AG04450 (cell line): ENCODE data around the gene ANTKMT. TPM values are rescaled to one million over a fixed set of nuclear protein-coding genes. Genes with fewer than 3 reads are reported as not detected.

Source experiments
- CTCF ChIA-PET: fragments of 300-600, 350-600 bp; formaldehyde crosslinking; extraction: SDS; loops from one replicate; lab custom pipeline; 2022; ENCODE audit warnings: antibody characterized with exemption, inconsistent platforms; lab: Charles Lee
- POLR2A ChIA-PET: fragments of 350-600 bp; formaldehyde crosslinking; extraction: SDS; loops from one replicate; lab custom pipeline; 2021; ENCODE audit warnings: antibody characterized with exemption, inconsistent platforms; lab: Yijun Ruan, JAX
- DNase-seq: peaks from one replicate; pipeline ENCODE4 v3.0.0-alpha.2; 2011; ENCODE audit warnings: low read depth, low spot score
- H3K27ac ChIP-seq: one replicate; pipeline ENCODE4 v1.5.1; 2012; ENCODE audit warnings: low read depth, low read length, control low read depth
- H3K27me3 ChIP-seq: one replicate; pipeline ENCODE4 v1.6.0; 2012; ENCODE audit warnings: low read length; ENCODE audit not compliant: control insufficient read depth, insufficient read depth
- H3K4me3 ChIP-seq: 2 replicates; pipeline ENCODE4 v1.5.1; 2011; ENCODE audit warnings: mild to moderate bottlenecking, low read depth, low read length, control low read depth
- H3K9me3 ChIP-seq: 2 replicates; pipeline ENCODE4 v1.5.1; 2012; ENCODE audit warnings: low read length; ENCODE audit not compliant: control insufficient read depth, insufficient read depth
- CTCF ChIP-seq: IDR thresholded peaks from 2 replicates; pipeline ENCODE4 v1.5.1; 2011; ENCODE audit warnings: low read depth, low read length, control low read depth, inconsistent platforms
- polyA plus RNA-seq: library from polyadenylated mRNA; depleted of rRNA; stranded (reverse); fragments of >200 nt; gene quantifications from 2 replicates; pipeline ENCODE4 v1.2.3, GENCODE V29; 2011

The ANTKMT gene
- polyA plus RNA-seq, 1 experiment: 5.3 TPM

GRCh38 chr16:700684-701584 is 20.0 kb upstream of the ANTKMT start:
- Histone ChIP-seq H3K4me3 (no peak overlapping the region), H3K27me3 (peaks cover 53% of the 10 kb centered on the region), H3K9me3 (no peaks in the 10 kb centered on the region; the same call in 1 of the 2 replicates), H3K27ac (no peak overlapping the region)
- no peak for TF ChIP-seq CTCF
- ChIA-PET CTCF (interaction anchor here (1.2 kb wide), 1 partner anchor 11 kb away, joined by 3 read pairs; no protein-coding TSS in a partner anchor), POLR2A (interaction anchor here (0.6 kb wide), 1 partner anchor 490 kb away, joined by 3 read pairs; no protein-coding TSS in a partner anchor)
- no peak for DNase-seq

- H3K27ac ChIP-seq: no peak overlapping the region
- no peak for DNase-seq
- ChIA-PET POLR2A (no interaction called here), CTCF (interaction anchor here (1.2 kb wide), 1 partner anchor 10 kb away, joined by 3 read pairs; no protein-coding TSS in a partner anchor)
- H3K9me3 ChIP-seq: no peaks in the 10 kb centered on the region; the same call in 1 of the 2 replicates
- peaks cover 65% of the 10 kb centered on the region for H3K27me3 ChIP-seq
- TF ChIP-seq CTCF: no peak
- H3K4me3 ChIP-seq: no peak overlapping the region
Measured at GRCh38 chr16:702341-702740, 18.6 kb upstream of the ANTKMT start.

- Histone ChIP-seq H3K27ac (no peak overlapping the region), H3K4me3 (no peak overlapping the region), H3K9me3 (no peaks in the 10 kb centered on the region; the same call in 1 of the 2 replicates), H3K27me3 (peaks cover 74% of the 10 kb centered on the region)
- TF ChIP-seq CTCF: no peak
- POLR2A ChIA-PET: no interaction called here
- CTCF ChIA-PET: interaction anchor here (1.1 kb wide), 1 partner anchor 9 kb away, joined by 6 read pairs; no protein-coding TSS in a partner anchor
- no peak for DNase-seq
Measured at GRCh38 chr16:703406-703805, 17.5 kb upstream of the ANTKMT start.

- DNase-seq: no peak
- Histone ChIP-seq H3K27me3 (peaks cover 71% of the 10 kb centered on the region), H3K27ac (no peak overlapping the region), H3K4me3 (no peak overlapping the region), H3K9me3 (no peaks in the 10 kb centered on the region; the same call in 1 of the 2 replicates)
- ChIA-PET CTCF (interaction anchor here (1.1 kb wide), 1 partner anchor 8 kb away, joined by 6 read pairs; no protein-coding TSS in a partner anchor), POLR2A (no interaction called here)
- TF ChIP-seq CTCF: no peak
Measured at GRCh38 chr16:704047-704446, 16.9 kb upstream of the ANTKMT start.
